Gastroesophageal sphincter (tissue), 4 donors: ENCODE results near the gene FIGLA. TPM values are rescaled to one million over a fixed set of nuclear protein-coding genes. Genes with fewer than 3 reads are reported as not detected.

Experiments used
- ATAC-seq: fragments of 150-250 bp; one replicate; pipeline ENCODE4 v1.9.1; 2016; ENCODE audit warnings: mild to moderate bottlenecking, moderate library complexity
- H3K27ac ChIP-seq, 4 donors: fragments of 200-600 bp; sonication (generic) in 3 of 4; 1 replicate in 3 of 4; 2 replicates in 1 of 4; pipeline ENCODE4 v1.5.1; 2016 to 2019
- H3K27me3 ChIP-seq: fragments of 200-600 bp; sonication (generic); one replicate; pipeline ENCODE4 v1.5.1; 2019
- H3K36me3 ChIP-seq, 2 donors: fragments of 200-600 bp; sonication (generic); one replicate each; pipeline ENCODE4 v1.5.1; 2019; ENCODE audit warnings: control low read depth in 1 of 2
- H3K4me1 ChIP-seq, 3 donors: fragments of 200-600 bp; sonication (generic); 1 replicate in 2 of 3; 2 replicates in 1 of 3; pipeline ENCODE4 v1.5.1; 2016 to 2019; ENCODE audit warnings: control low read depth in 2 of 3
- H3K4me3 ChIP-seq, 2 donors: fragments of 200-600 bp; sonication (generic); one replicate each; pipeline ENCODE4 v1.5.1; 2019; ENCODE audit warnings: mild to moderate bottlenecking in 1 of 2, moderate library complexity in 1 of 2
- H3K9me3 ChIP-seq, 3 donors: fragments of 200-600 bp; sonication (generic); one replicate each; pipeline ENCODE4 v1.5.1; 2017 to 2019; ENCODE audit warnings: control low read depth in 2 of 3
- CTCF ChIP-seq, 4 experiments: fragments of 200-600 bp in 2 of 4; fragments of 450-650 bp in 2 of 4; sonication (generic) in 1 of 4; IDR thresholded peaks; one replicate each; pipeline ENCODE4 v1.5.1; 2017 to 2019; ENCODE audit warnings: antibody characterized with exemption in 4 of 4, mild to moderate bottlenecking in 2 of 4, moderate library complexity in 2 of 4
- EP300 ChIP-seq: sonication (generic); formaldehyde crosslinking; IDR thresholded peaks from one replicate; pipeline ENCODE4 v1.6.1; 2017; ENCODE audit warnings: antibody characterized with exemption, mild to moderate bottlenecking
- POLR2A ChIP-seq, 2 donors: fragments of 450-650 bp; IDR thresholded peaks; one replicate each; pipeline ENCODE4 v1.6.1; 2017; ENCODE audit warnings: antibody characterized with exemption in 2 of 2, mild to moderate bottlenecking in 2 of 2, moderate library complexity in 1 of 2
- POLR2AphosphoS5 ChIP-seq: sonication (generic); formaldehyde crosslinking; IDR thresholded peaks from one replicate; pipeline ENCODE4 v1.6.1; 2017; ENCODE audit warnings: antibody characterized with exemption
- WGBS, 2 donors: methylation state at CpG; one replicate each; pipeline ENCODE4 v1.1.5; 2018; ENCODE audit warnings: low coverage in 1 of 2; 5-methylcytosine and 5-hydroxymethylcytosine counted together
- total RNA-seq, 4 donors: library from RNA; depleted of rRNA; stranded (reverse); fragments of >200 nt; gene quantifications; one replicate each; pipeline ENCODE4 v1.1.0, GENCODE V29; 2016

The FIGLA gene
- total RNA-seq, 4 donors from 2014 or later: not detected

- ATAC-seq: peak; percentile 34
- no peaks in the 10 kb centered on the region for H3K36me3 ChIP-seq
- H3K27ac ChIP-seq: peak overlapping the region in 2 of 4 donors; percentile 10 to 60
- H3K4me1 ChIP-seq: peaks cover 0 to 18% (median 11%) of the 10 kb centered on the region in 3 donors
- H3K9me3 ChIP-seq: no peaks in the 10 kb centered on the region
- TF ChIP-seq EP300: no peak
- no peak for TF ChIP-seq POLR2A (IDR thresholded peaks at IDR 0.05)
- no peak for TF ChIP-seq CTCF (IDR thresholded peaks at IDR 0.05)
- no peak for TF ChIP-seq POLR2AphosphoS5
- 3% methylated on average over 5 of the region's 51 CpGs; no CpG with 5 or more reads in 1 of the 2 donors for WGBS, 2 donors
- H3K27me3 ChIP-seq: peaks cover 88% of the 10 kb centered on the region
- peak overlapping the region; percentile 8 to 51 for H3K4me3 ChIP-seq
Observed at GRCh38 chr2:70767079-70767698, 23.3 kb downstream of the FIGLA start.

- Histone ChIP-seq H3K4me3 (peak overlapping the region in 1 of 2 donors; percentile 51), H3K27ac (no peak overlapping the region), H3K4me1 (peaks cover 0 to 18% (median 11%) of the 10 kb centered on the region in 3 donors), H3K9me3 (no peaks in the 10 kb centered on the region), H3K27me3 (peaks cover 82% of the 10 kb centered on the region), H3K36me3 (no peaks in the 10 kb centered on the region)
- 14 to 38% methylated on average over 6 to 7 of the region's 7 CpGs for WGBS, 2 donors
- TF ChIP-seq POLR2AphosphoS5 (no peak), EP300 (no peak), CTCF (IDR thresholded peaks at IDR 0.05) (no peak), POLR2A (IDR thresholded peaks at IDR 0.05) (no peak)
- no peak for ATAC-seq
Observed at GRCh38 chr2:70766357-70767078, 23.9 kb downstream of the FIGLA start.

- no peak for TF ChIP-seq EP300
- no peak for TF ChIP-seq POLR2A (IDR thresholded peaks at IDR 0.05)
- no peak for TF ChIP-seq POLR2AphosphoS5
- no peak for TF ChIP-seq CTCF (IDR thresholded peaks at IDR 0.05)
- no peak for ATAC-seq
- no peaks in the 10 kb centered on the region for H3K9me3 ChIP-seq
- peaks cover 76% of the 10 kb centered on the region for H3K27me3 ChIP-seq
- peaks cover 0 to 18% (median 11%) of the 10 kb centered on the region in 3 donors for H3K4me1 ChIP-seq
- 88 to 94% methylated on average over 7 of the region's 7 CpGs for WGBS, 2 donors
- H3K27ac ChIP-seq: no peak overlapping the region
- no peaks in the 10 kb centered on the region for H3K36me3 ChIP-seq
- H3K4me3 ChIP-seq: no peak overlapping the region
Observed at GRCh38 chr2:70765507-70765906, 24.9 kb downstream of the FIGLA start.

GRCh38 chr2:70759446-70759845 is 31.0 kb downstream of the FIGLA start:
- Histone ChIP-seq H3K27ac (no peak overlapping the region), H3K9me3 (no peaks in the 10 kb centered on the region), H3K4me1 (no peaks in the 10 kb centered on the region), H3K4me3 (no peak overlapping the region), H3K27me3 (peaks cover 44% of the 10 kb centered on the region), H3K36me3 (no peaks in the 10 kb centered on the region)
- no peak for ATAC-seq
- WGBS, 2 donors: 71% methylated on average over 1 of the region's 1 CpG; no CpG with 5 or more reads in 1 of the 2 donors
- TF ChIP-seq CTCF (IDR thresholded peaks at IDR 0.05): no peak
- TF ChIP-seq EP300: no peak
- no peak for TF ChIP-seq POLR2AphosphoS5
- TF ChIP-seq POLR2A (IDR thresholded peaks at IDR 0.05): no peak
